IMR-90 (cell line): ENCODE measurements around the gene SYNE2. TPM values are rescaled to one million over a fixed set of nuclear protein-coding genes. Genes with fewer than 3 reads are reported as not detected.

Source experiments
- ATAC-seq: fragments of 200-7000 bp; cut with Tn5 transposase; 2 replicates; pipeline ENCODE4 v1.9.1; 2020; ENCODE audit warnings: low read depth, mild to moderate bottlenecking, moderate library complexity
- BruUV-seq: library from RNA; stranded (reverse); fragments of 400-500 nt; replicated peaks from 2 replicates; lab custom pipeline; 2021; lab: Mats Ljungman, UMichigan
- CTCF ChIA-PET: fragments of 300-600 bp; formaldehyde crosslinking; extraction: SDS; loops from one replicate; lab custom pipeline; 2021; ENCODE audit warnings: antibody characterized with exemption; lab: Yijun Ruan, JAX
- POLR2A ChIA-PET: fragments of 300-600 bp; sonication (Branson Sonifier 250); formaldehyde crosslinking; loops from one replicate; lab custom pipeline; 2022; ENCODE audit warnings: antibody characterized with exemption; ENCODE audit not compliant: unreplicated experiment; lab: Charles Lee
- DNase-seq: peaks from one replicate; pipeline ENCODE4 v3.0.0; 2013
- H2AFZ ChIP-seq: replicated peaks from 2 replicates; pipeline ENCODE3; 2013; ENCODE audit warnings: low read length, mild to moderate bottlenecking; ENCODE audit not compliant: poor library complexity
- H2AK5ac ChIP-seq: 2 replicates; pipeline ENCODE4 v1.6.1; 2013; ENCODE audit warnings: low read depth, low read length, inconsistent platforms
- H2AK9ac ChIP-seq: replicated peaks from 2 replicates; pipeline ENCODE3; 2013; ENCODE audit warnings: mild to moderate bottlenecking, low read depth, low read length, moderate library complexity; ENCODE audit not compliant: poor library complexity
- H2BK120ac ChIP-seq: 2 replicates; pipeline ENCODE4 v1.6.1; 2013; ENCODE audit warnings: low read depth, low read length, inconsistent platforms
- H2BK15ac ChIP-seq: 3 replicates; pipeline ENCODE4 v1.6.1; 2013; ENCODE audit warnings: low read depth, low read length, inconsistent platforms
- H2BK20ac ChIP-seq: 2 replicates; pipeline ENCODE4 v1.6.1; 2013; ENCODE audit warnings: low read depth, mild to moderate bottlenecking, inconsistent platforms, low read length, moderate library complexity
- H2BK5ac ChIP-seq: 2 replicates; pipeline ENCODE4 v1.6.1; 2013; ENCODE audit warnings: mild to moderate bottlenecking, low read depth, low read length, inconsistent platforms; ENCODE audit not compliant: poor library complexity, severe bottlenecking
- H3K14ac ChIP-seq: replicated peaks from 2 replicates; pipeline ENCODE4 v1.6.1; 2013; ENCODE audit warnings: low read depth, low read length, inconsistent platforms
- H3K18ac ChIP-seq: 2 replicates; pipeline ENCODE4 v1.6.1; 2013; ENCODE audit warnings: low read depth, low read length, control low read depth
- H3K23ac ChIP-seq: 2 replicates; pipeline ENCODE4 v1.6.1; 2013; ENCODE audit warnings: low read depth, low read length, inconsistent platforms
- H3K27ac ChIP-seq: 2 replicates; pipeline ENCODE4 v1.5.1; 2013; ENCODE audit warnings: mild to moderate bottlenecking, control low read depth, low read length; ENCODE audit not compliant: insufficient read depth
- H3K27me3 ChIP-seq: 2 replicates; pipeline ENCODE4 v1.6.1; 2013; ENCODE audit warnings: low read length; ENCODE audit not compliant: control insufficient read depth, insufficient read depth
- H3K36me3 ChIP-seq: 2 replicates; pipeline ENCODE4 v1.6.1; 2013; ENCODE audit warnings: low read length, mixed read lengths; ENCODE audit not compliant: control insufficient read depth, insufficient read depth
- H3K4ac ChIP-seq: 2 replicates; pipeline ENCODE4 v1.6.1; 2013; ENCODE audit warnings: low read depth, low read length, inconsistent platforms
- H3K4me1 ChIP-seq: 2 replicates; pipeline ENCODE4 v1.6.1; 2013; ENCODE audit warnings: low read length, mixed read lengths; ENCODE audit not compliant: control insufficient read depth, insufficient read depth
- H3K4me2 ChIP-seq: 2 replicates; pipeline ENCODE4 v1.6.1; 2013; ENCODE audit warnings: low read depth, mild to moderate bottlenecking, control low read depth, low read length, moderate library complexity
- H3K4me3 ChIP-seq: 2 replicates; pipeline ENCODE4 v1.5.1; 2013; ENCODE audit warnings: low read depth, mild to moderate bottlenecking, control low read depth, low read length, moderate library complexity; ENCODE audit not compliant: insufficient read depth
- H3K56ac ChIP-seq: 2 replicates; pipeline ENCODE4 v1.6.1; 2013; ENCODE audit warnings: low read length, inconsistent platforms; ENCODE audit not compliant: insufficient read depth; ENCODE audit errors: extremely low read depth
- H3K79me1 ChIP-seq, 2 experiments: 2 replicates each; pipeline ENCODE4 v1.6.1; 2013; ENCODE audit warnings: low read length in 2 of 2, inconsistent platforms in 1 of 2, low read depth in 1 of 2
- H3K9ac ChIP-seq: 2 replicates; pipeline ENCODE4 v1.6.1; 2013; ENCODE audit warnings: low read depth, low read length, control low read depth
- H3K9me1 ChIP-seq: 2 replicates; pipeline ENCODE4 v1.6.1; 2013; ENCODE audit warnings: low read length, inconsistent platforms; ENCODE audit not compliant: insufficient read depth
- H3K9me3 ChIP-seq: 2 replicates; pipeline ENCODE4 v1.6.1; 2013; ENCODE audit warnings: low read length; ENCODE audit not compliant: control insufficient read depth, insufficient read depth
- H4K20me1 ChIP-seq: 2 replicates; pipeline ENCODE4 v1.6.1; 2013; ENCODE audit warnings: low read length, inconsistent platforms; ENCODE audit not compliant: insufficient read depth
- H4K5ac ChIP-seq: 2 replicates; pipeline ENCODE4 v1.6.1; 2013; ENCODE audit warnings: mild to moderate bottlenecking, low read depth, low read length, control low read depth
- H4K8ac ChIP-seq, 2 experiments: 2 replicates each; pipeline ENCODE4 v1.6.1; 2013; ENCODE audit warnings: low read depth in 2 of 2, low read length in 2 of 2, control low read depth in 1 of 2, inconsistent platforms in 1 of 2
- H4K91ac ChIP-seq: 2 replicates; pipeline ENCODE4 v1.6.1; 2013; ENCODE audit warnings: low read depth, low read length, inconsistent platforms; ENCODE audit not compliant: insufficient read depth
- BHLHE40 ChIP-seq: fragments of 150-350 bp; IDR thresholded peaks from 2 replicates; pipeline ENCODE4 v1.6.1; 2016; ENCODE audit warnings: mild to moderate bottlenecking, low read depth, low read length
- CEBPB ChIP-seq: IDR thresholded peaks from 2 replicates; pipeline ENCODE4 v1.6.1; 2012; ENCODE audit warnings: low read depth, low read length, improper control_type of control experiment
- CHD1 ChIP-seq: IDR thresholded peaks from 2 replicates; pipeline ENCODE4 v1.6.1; 2012; ENCODE audit warnings: low read depth, low read length, improper control_type of control experiment
- CTCF ChIP-seq: conservative IDR thresholded peaks from 2 replicates; pipeline ENCODE4 v1.5.1; 2012; ENCODE audit warnings: mild to moderate bottlenecking, low read depth, low read length, improper control_type of control experiment
- ELK1 ChIP-seq: fragments of 150-350 bp; IDR thresholded peaks from 2 replicates; pipeline ENCODE4 v1.6.1; 2016; ENCODE audit warnings: low read depth, mild to moderate bottlenecking, low read length, moderate library complexity, borderline replicate concordance
- FOS ChIP-seq: fragments of 150-350 bp; IDR thresholded peaks from 2 replicates; pipeline ENCODE4 v1.6.1; 2016; ENCODE audit warnings: low read depth, low read length
- MAFK ChIP-seq: IDR thresholded peaks from 2 replicates; pipeline ENCODE4 v1.6.1; 2012; ENCODE audit warnings: low read depth, low read length, improper control_type of control experiment
- MAZ ChIP-seq: IDR thresholded peaks from 2 replicates; pipeline ENCODE4 v1.6.1; 2012; ENCODE audit warnings: low read depth, mild to moderate bottlenecking, low read length, improper control_type of control experiment, moderate library complexity, borderline replicate concordance
- MXI1 ChIP-seq: IDR thresholded peaks from 2 replicates; pipeline ENCODE4 v1.6.1; 2012; ENCODE audit warnings: low read depth, mild to moderate bottlenecking, low read length, moderate library complexity, borderline replicate concordance
- NFE2L2 ChIP-seq: fragments of 150-350 bp; IDR thresholded peaks from 2 replicates; pipeline ENCODE4 v1.6.1; 2016; ENCODE audit warnings: low read depth, mild to moderate bottlenecking, low read length
- POLR2A ChIP-seq: IDR thresholded peaks from 2 replicates; pipeline ENCODE4 v1.6.1; 2012; ENCODE audit warnings: mild to moderate bottlenecking, low read depth, low read length
- RAD21 ChIP-seq: IDR thresholded peaks from 2 replicates; pipeline ENCODE4 v1.6.1; 2012; ENCODE audit warnings: low read length, improper control_type of control experiment
- RCOR1 ChIP-seq: IDR thresholded peaks from 2 replicates; pipeline ENCODE4 v1.6.1; 2012; ENCODE audit warnings: mild to moderate bottlenecking, low read length, improper control_type of control experiment; ENCODE audit not compliant: insufficient replicate concordance
- RFX5 ChIP-seq: IDR thresholded peaks from 2 replicates; pipeline ENCODE4 v1.8.0; 2012; ENCODE audit warnings: low read depth, mild to moderate bottlenecking, low read length, moderate library complexity
- SMC3 ChIP-seq: fragments of 150-350 bp; IDR thresholded peaks from 2 replicates; pipeline ENCODE4 v1.6.1; 2016; ENCODE audit warnings: low read depth, mild to moderate bottlenecking, antibody characterized with exemption, low read length, moderate library complexity
- USF2 ChIP-seq: fragments of 150-350 bp; IDR thresholded peaks from 2 replicates; pipeline ENCODE4 v1.6.1; 2017; ENCODE audit warnings: mild to moderate bottlenecking, antibody characterized with exemption, low read length, low read depth
- WGBS, 2 experiments: methylation state at CpG; one replicate each; pipeline versions ENCODE4 v1.1.5 to v1.1.7; 2013; ENCODE audit warnings: missing lambda C conversion rate in 2 of 2; ENCODE audit not compliant: insufficient read length in 1 of 2; ENCODE audit errors: extremely low coverage in 2 of 2; 5-methylcytosine and 5-hydroxymethylcytosine counted together
- dilution Hi-C: fragments of 300-500 bp; cut with HindIII; formaldehyde crosslinking; loops from one replicate; pipeline ENCODE4 v1.14.3; 2018; ENCODE audit warnings: low sequenced_read_pairs; ENCODE audit not compliant: unreplicated experiment
- in situ Hi-C: fragments of 300-500 bp; cut with MboI; formaldehyde crosslinking; loops from 3 replicates; pipeline ENCODE4 v1.14.3; 2019; ENCODE audit warnings: low sequenced_read_pairs, inconsistent platforms, mixed read lengths
- intact Hi-C: fragments of 100-400 bp; cut with micrococcal nuclease; formaldehyde crosslinking; loops from 2 replicates; pipeline ENCODE4 v1.10.0; 2022
- polyA plus RNA-seq, 3 experiments: library from polyadenylated mRNA; depleted of rRNA; stranded (reverse); fragments of >200 nt; gene quantifications; 2 replicates each; pipeline ENCODE4 v1.2.3, GENCODE V29; 2012; ENCODE audit warnings: low replicate concordance in 1 of 3
- total RNA-seq: library from RNA; depleted of rRNA; stranded (reverse); fragments of >200 nt; gene quantifications from 2 replicates; pipeline ENCODE4 v1.2.3, GENCODE V29; 2012

SYNE2 gene
- total and polyA plus RNA-seq, 2 of the 4 experiments (the other 2 are of a cell fraction), result 5.2 to 28.9 TPM

- Histone ChIP-seq H4K5ac (no peak overlapping the region), H2BK20ac (no peak overlapping the region), H3K56ac (no peak overlapping the region), H3K4me2 (no peak overlapping the region), H2AK9ac (no peak overlapping the region), H3K4ac (no peak overlapping the region), H4K8ac (no peak overlapping the region), H2AK5ac (no peak overlapping the region), H4K91ac (no peak overlapping the region), H3K14ac (no peak overlapping the region), H4K20me1 (no peaks in the 10 kb centered on the region), H3K79me1 (no peaks in the 10 kb centered on the region), H3K9ac (no peak overlapping the region), H3K27ac (no peak overlapping the region), H3K18ac (no peak overlapping the region), H3K4me1 (no peaks in the 10 kb centered on the region), H3K27me3 (no peaks in the 10 kb centered on the region; the same call in 1 of the 2 replicates), H3K4me3 (no peak overlapping the region), H2BK120ac (no peak overlapping the region), H3K9me3 (no peaks in the 10 kb centered on the region), H2AFZ (no peak overlapping the region), H2BK5ac (no peak overlapping the region), H3K9me1 (no peaks in the 10 kb centered on the region), H3K23ac (no peak overlapping the region), H3K36me3 (no peaks in the 10 kb centered on the region), H2BK15ac (no peak overlapping the region)
- dilution Hi-C loops (no loop called here), intact Hi-C loops (no loop called here), in situ Hi-C loops (no loop called here)
- no peak for ATAC-seq
- BruUV-seq, result no TSS peak
- ChIA-PET CTCF (no interaction called here), POLR2A (no interaction called here)
- DNase-seq, result no peak
- TF ChIP-seq MAFK, result no peak
- TF ChIP-seq MXI1, result no peak
- no peak for TF ChIP-seq SMC3
- TF ChIP-seq NFE2L2, result no peak
- TF ChIP-seq POLR2A, result no peak
- TF ChIP-seq MAZ, result no peak
- TF ChIP-seq RCOR1, result no peak
- no peak for TF ChIP-seq CTCF
- TF ChIP-seq RAD21, result no peak
- TF ChIP-seq CHD1, result no peak
- TF ChIP-seq RFX5, result no peak
- no peak for TF ChIP-seq FOS
- no peak for TF ChIP-seq USF2
- TF ChIP-seq BHLHE40, result no peak
- no peak for TF ChIP-seq CEBPB
- TF ChIP-seq ELK1, result no peak
- WGBS, 2 experiments, result no CpG with 5 or more reads among the region's 2 CpGs
Measured at GRCh38 chr14:64064447-64064846, 211.6 kb downstream of the SYNE2 start.
